CD4-positive, alpha-beta memory T cell (primary cell): ENCODE data around the gene MTMR1. TPM values are rescaled to one million over a fixed set of nuclear protein-coding genes. Genes with fewer than 3 reads are reported as not detected.

Source experiments
- CTCF ChIA-PET: fragments of 350-600 bp; sonication (Branson Sonifier 250); formaldehyde crosslinking; loops from one replicate; lab custom pipeline; 2021; ENCODE audit warnings: inconsistent platforms; ENCODE audit not compliant: partially characterized antibody; lab: Charles Lee
- POLR2A ChIA-PET: fragments of 350-600 bp; sonication (Branson Sonifier 250); formaldehyde crosslinking; loops from one replicate; lab custom pipeline; 2021; ENCODE audit not compliant: partially characterized antibody; lab: Charles Lee
- DNase-seq, 5 donors: peaks; one replicate each; pipeline versions ENCODE4 v3.0.0 to v3.0.0-alpha.2; 2020 to 2022; ENCODE audit warnings: mixed read lengths in 1 of 5
- H3K27ac ChIP-seq: one replicate; pipeline ENCODE4 v1.7.0; 2013; ENCODE audit warnings: low read depth, low read length
- H3K27me3 ChIP-seq: 2 replicates; pipeline ENCODE4 v1.7.0; 2013; ENCODE audit warnings: mild to moderate bottlenecking, low read length, moderate library complexity; ENCODE audit not compliant: insufficient read depth
- H3K36me3 ChIP-seq: 2 replicates; pipeline ENCODE4 v1.7.0; 2013; ENCODE audit warnings: mild to moderate bottlenecking, low read length, moderate library complexity; ENCODE audit not compliant: insufficient read depth
- H3K4me1 ChIP-seq: 2 replicates; pipeline ENCODE4 v1.7.0; 2013; ENCODE audit warnings: mild to moderate bottlenecking, low read length, moderate library complexity; ENCODE audit not compliant: insufficient read depth
- H3K4me3 ChIP-seq, 2 donors: one replicate each; pipeline ENCODE4 v1.7.0; 2013; ENCODE audit warnings: low read length in 2 of 2, mild to moderate bottlenecking in 1 of 2
- H3K9me3 ChIP-seq, 2 donors: one replicate each; pipeline ENCODE4 v1.7.0; 2013; ENCODE audit warnings: low read length in 2 of 2, control low read depth in 1 of 2; ENCODE audit not compliant: control insufficient read depth in 1 of 2
- H3K27ac Mint-ChIP-seq, 7 donors: one replicate each; pipeline ENCODE4 v1.8.0; 2020 to 2021; ENCODE audit warnings: mixed read lengths in 7 of 7, mild to moderate bottlenecking in 6 of 7, inconsistent platforms in 3 of 7, moderate library complexity in 3 of 7
- H3K27me3 Mint-ChIP-seq, 2 donors: one replicate each; pipeline ENCODE4 v1.8.0; 2020 to 2021; ENCODE audit warnings: mixed read lengths in 2 of 2
- H3K36me3 Mint-ChIP-seq, 2 donors: one replicate each; pipeline ENCODE4 v1.8.0; 2020 to 2021; ENCODE audit warnings: mixed read lengths in 2 of 2, inconsistent platforms in 1 of 2, mild to moderate bottlenecking in 1 of 2
- H3K4me1 Mint-ChIP-seq, 4 donors: one replicate each; pipeline ENCODE4 v1.8.0; 2020 to 2021; ENCODE audit warnings: mixed read lengths in 4 of 4, mild to moderate bottlenecking in 1 of 4
- H3K4me3 Mint-ChIP-seq, 8 donors: one replicate each; pipeline ENCODE4 v1.8.0; 2020 to 2021; ENCODE audit warnings: mixed read lengths in 8 of 8, mild to moderate bottlenecking in 7 of 8, moderate library complexity in 6 of 8, inconsistent platforms in 3 of 8
- H3K9me3 Mint-ChIP-seq, 8 donors: one replicate each; pipeline ENCODE4 v1.8.0; 2020 to 2021; ENCODE audit warnings: mixed read lengths in 8 of 8, mild to moderate bottlenecking in 5 of 8, inconsistent platforms in 3 of 8, moderate library complexity in 1 of 8
- intact Hi-C: fragments of 100-400 bp; cut with micrococcal nuclease; formaldehyde crosslinking; loops from one replicate; pipeline ENCODE4 v1.15.1; 2023
- polyA plus RNA-seq, 2 donors: library from polyadenylated mRNA; unstranded; fragments of 300-500 nt; fragmentation: Illumina TruSeq; gene quantifications; one replicate each; pipeline ENCODE4 v1.2.3, GENCODE V29; 2021
- total RNA-seq, 2 experiments: library from RNA; stranded (reverse); gene quantifications; one replicate each; pipeline ENCODE4 v1.2.3, GENCODE V29; 2021

MTMR1 gene
- total and polyA plus RNA-seq, 4 experiments from 2014 or later, result 15.1 to 37.6 (median 29.5) TPM

- Mint-ChIP-seq H3K4me1 (peaks cover 0 to 6% (median 4%) of the 10 kb centered on the region in 4 donors), H3K27me3 (no peaks in the 10 kb centered on the region), H3K36me3 (peaks cover 17 to 61% of the 10 kb centered on the region in 2 donors), H3K4me3 (no peak overlapping the region), H3K9me3 (no peaks in the 10 kb centered on the region), H3K27ac (peak overlapping the region in 4 of 7 donors; percentile 2 to 84 (median 29))
- peaks cover 10% of the 10 kb centered on the region for H3K36me3 ChIP-seq
- no peak for DNase-seq
- ChIA-PET CTCF (no interaction called here), POLR2A (no interaction called here)
- H3K4me1 ChIP-seq, result no peaks in the 10 kb centered on the region
- H3K27ac ChIP-seq, result no peak overlapping the region
- no peaks in the 10 kb centered on the region for H3K9me3 ChIP-seq
- intact Hi-C loops, result no loop called here
- no peak overlapping the region for H3K4me3 ChIP-seq
- no peaks in the 10 kb centered on the region for H3K27me3 ChIP-seq
Observed at GRCh38 chrX:150651906-150652305, 41.3 kb upstream of the MTMR1 start.

- Histone ChIP-seq H3K4me1 (no peaks in the 10 kb centered on the region), H3K4me3 (no peak overlapping the region), H3K36me3 (peaks cover 12% of the 10 kb centered on the region), H3K27me3 (no peaks in the 10 kb centered on the region), H3K9me3 (no peaks in the 10 kb centered on the region), H3K27ac (no peak overlapping the region)
- no peaks in the 10 kb centered on the region for H3K27me3 Mint-ChIP-seq
- intact Hi-C loops, result no loop called here
- no peak overlapping the region for H3K27ac Mint-ChIP-seq
- H3K36me3 Mint-ChIP-seq, result peaks cover 17 to 52% of the 10 kb centered on the region in 2 donors
- DNase-seq, result no peak
- H3K9me3 Mint-ChIP-seq, result no peaks in the 10 kb centered on the region
- ChIA-PET CTCF (no interaction called here), POLR2A (no interaction called here)
- no peak overlapping the region for H3K4me3 Mint-ChIP-seq
- H3K4me1 Mint-ChIP-seq, result peaks cover 0 to 5% (median 2%) of the 10 kb centered on the region in 4 donors
Observed at GRCh38 chrX:150655788-150656187, 37.4 kb upstream of the MTMR1 start.

GRCh38 chrX:150663073-150663472 lies 30.1 kb upstream of the MTMR1 start:
- no peaks in the 10 kb centered on the region for H3K27me3 ChIP-seq
- H3K27ac ChIP-seq, result no peak overlapping the region
- H3K4me1 ChIP-seq, result no peaks in the 10 kb centered on the region
- Mint-ChIP-seq H3K27ac (no peak overlapping the region), H3K36me3 (peaks cover 27 to 44% of the 10 kb centered on the region in 2 donors), H3K9me3 (no peaks in the 10 kb centered on the region), H3K4me1 (peaks cover 0 to 2% (median under 1%) of the 10 kb centered on the region in 4 donors), H3K27me3 (no peaks in the 10 kb centered on the region), H3K4me3 (no peak overlapping the region)
- ChIA-PET CTCF (no interaction called here), POLR2A (interaction anchor here (0.9 kb wide), 1 partner anchor 53 kb away, joined by 3 read pairs; no protein-coding TSS in a partner anchor)
- no peak overlapping the region for H3K4me3 ChIP-seq
- intact Hi-C loops, result no loop called here
- no peaks in the 10 kb centered on the region for H3K9me3 ChIP-seq
- peaks cover 17% of the 10 kb centered on the region for H3K36me3 ChIP-seq
- DNase-seq, result no peak

- Histone ChIP-seq H3K4me1 (no peaks in the 10 kb centered on the region), H3K4me3 (no peak overlapping the region), H3K36me3 (peaks cover 16% of the 10 kb centered on the region), H3K27me3 (no peaks in the 10 kb centered on the region), H3K27ac (no peak overlapping the region), H3K9me3 (no peaks in the 10 kb centered on the region)
- intact Hi-C loops, result no loop called here
- DNase-seq, result no peak
- H3K4me3 Mint-ChIP-seq, result no peak overlapping the region
- CTCF ChIA-PET, result no interaction called here
- POLR2A ChIA-PET, result interaction anchor here (0.6 to 0.9 kb wide), 2 partner anchors 47 to 51 kb away, joined by 3 to 4 read pairs; no protein-coding TSS in a partner anchor
- no peaks in the 10 kb centered on the region for H3K27me3 Mint-ChIP-seq
- H3K27ac Mint-ChIP-seq, result no peak overlapping the region
- H3K36me3 Mint-ChIP-seq, result peaks cover 27 to 46% of the 10 kb centered on the region in 2 donors
- H3K4me1 Mint-ChIP-seq, result peaks cover 0 to 3% (median 2%) of the 10 kb centered on the region in 4 donors
- H3K9me3 Mint-ChIP-seq, result no peaks in the 10 kb centered on the region
Observed at GRCh38 chrX:150664290-150664689, 28.9 kb upstream of the MTMR1 start.

- no peaks in the 10 kb centered on the region for H3K36me3 ChIP-seq
- Mint-ChIP-seq H3K4me3 (no peak overlapping the region), H3K27ac (no peak overlapping the region), H3K4me1 (no peaks in the 10 kb centered on the region), H3K27me3 (no peaks in the 10 kb centered on the region), H3K9me3 (peaks cover 0 to 2% (median 0%) of the 10 kb centered on the region in 8 donors), H3K36me3 (peaks cover 0 to 8% of the 10 kb centered on the region in 2 donors)
- no peak for DNase-seq
- no peaks in the 10 kb centered on the region for H3K27me3 ChIP-seq
- no peaks in the 10 kb centered on the region for H3K9me3 ChIP-seq
- no peaks in the 10 kb centered on the region for H3K4me1 ChIP-seq
- CTCF ChIA-PET, result interaction anchor here (1.1 to 1.3 kb wide), 2 partner anchors 42 to 44 kb away, joined by 3 to 5 read pairs; no protein-coding TSS in a partner anchor
- intact Hi-C loops, result no loop called here
- no peak overlapping the region for H3K4me3 ChIP-seq
- POLR2A ChIA-PET, result no interaction called here
- no peak overlapping the region for H3K27ac ChIP-seq
Observed at GRCh38 chrX:150676221-150676620, 17.0 kb upstream of the MTMR1 start.

- intact Hi-C loops, result no loop called here
- ChIA-PET CTCF (interaction anchor here (1.2 to 6.2 kb wide), 3 partner anchors 15 to 38 kb away, joined by 3 to 128 read pairs (median 4); no protein-coding TSS in a partner anchor), POLR2A (no interaction called here)
- no peaks in the 10 kb centered on the region for H3K9me3 ChIP-seq
- H3K4me1 ChIP-seq, result peaks cover 9% of the 10 kb centered on the region
- no peak for DNase-seq
- no peak overlapping the region for H3K27ac ChIP-seq
- Mint-ChIP-seq H3K27ac (no peak overlapping the region), H3K4me1 (peaks cover 4 to 6% (median 5%) of the 10 kb centered on the region in 4 donors), H3K36me3 (no peaks in the 10 kb centered on the region), H3K9me3 (peaks cover 0 to 2% (median 0%) of the 10 kb centered on the region in 8 donors), H3K4me3 (no peak overlapping the region), H3K27me3 (no peaks in the 10 kb centered on the region)
- no peak overlapping the region for H3K4me3 ChIP-seq
- H3K27me3 ChIP-seq, result no peaks in the 10 kb centered on the region
- H3K36me3 ChIP-seq, result no peaks in the 10 kb centered on the region
Observed at GRCh38 chrX:150680974-150681373, 12.2 kb upstream of the MTMR1 start.

- ChIA-PET POLR2A (interaction anchor here (0.8 to 1.2 kb wide), 5 partner anchors 9 to 35 kb away, joined by 3 to 8 read pairs (median 4); partner anchors contain the start of gene MTMR1), CTCF (interaction anchor here (1.0 to 6.2 kb wide), 16 partner anchors 9 to 743 kb away, joined by 3 to 128 read pairs (median 6); partner anchors contain the start of gene MTMR1)
- peaks cover 4 to 7% (median 6%) of the 10 kb centered on the region in 4 donors for H3K4me1 Mint-ChIP-seq
- Histone ChIP-seq H3K27me3 (no peaks in the 10 kb centered on the region), H3K9me3 (no peaks in the 10 kb centered on the region), H3K27ac (no peak overlapping the region), H3K36me3 (no peaks in the 10 kb centered on the region), H3K4me1 (peaks cover 11% of the 10 kb centered on the region), H3K4me3 (no peak overlapping the region)
- no peaks in the 10 kb centered on the region for H3K36me3 Mint-ChIP-seq
- H3K4me3 Mint-ChIP-seq, result no peak overlapping the region
- no peak for DNase-seq
- intact Hi-C loops, result loop anchor here (1.0 kb wide), 1 partner anchor 33 kb away; no protein-coding TSS in a partner anchor
- no peak overlapping the region for H3K27ac Mint-ChIP-seq
- H3K27me3 Mint-ChIP-seq, result no peaks in the 10 kb centered on the region
- no peaks in the 10 kb centered on the region for H3K9me3 Mint-ChIP-seq
Observed at GRCh38 chrX:150683112-150683511, 10.1 kb upstream of the MTMR1 start.
